Ecto neural progenitor cell (in vitro differentiated cells): ENCODE data around the gene ZDHHC12.
A peak's percentile ranks its signal among the peaks of the same experiment; 100 is the strongest.

Experiments used
- DNase-seq: peaks from one replicate; pipeline ENCODE4 v3.0.0-alpha.2; 2018; ENCODE audit warnings: low spot score

The ZDHHC12 gene

DNA sequence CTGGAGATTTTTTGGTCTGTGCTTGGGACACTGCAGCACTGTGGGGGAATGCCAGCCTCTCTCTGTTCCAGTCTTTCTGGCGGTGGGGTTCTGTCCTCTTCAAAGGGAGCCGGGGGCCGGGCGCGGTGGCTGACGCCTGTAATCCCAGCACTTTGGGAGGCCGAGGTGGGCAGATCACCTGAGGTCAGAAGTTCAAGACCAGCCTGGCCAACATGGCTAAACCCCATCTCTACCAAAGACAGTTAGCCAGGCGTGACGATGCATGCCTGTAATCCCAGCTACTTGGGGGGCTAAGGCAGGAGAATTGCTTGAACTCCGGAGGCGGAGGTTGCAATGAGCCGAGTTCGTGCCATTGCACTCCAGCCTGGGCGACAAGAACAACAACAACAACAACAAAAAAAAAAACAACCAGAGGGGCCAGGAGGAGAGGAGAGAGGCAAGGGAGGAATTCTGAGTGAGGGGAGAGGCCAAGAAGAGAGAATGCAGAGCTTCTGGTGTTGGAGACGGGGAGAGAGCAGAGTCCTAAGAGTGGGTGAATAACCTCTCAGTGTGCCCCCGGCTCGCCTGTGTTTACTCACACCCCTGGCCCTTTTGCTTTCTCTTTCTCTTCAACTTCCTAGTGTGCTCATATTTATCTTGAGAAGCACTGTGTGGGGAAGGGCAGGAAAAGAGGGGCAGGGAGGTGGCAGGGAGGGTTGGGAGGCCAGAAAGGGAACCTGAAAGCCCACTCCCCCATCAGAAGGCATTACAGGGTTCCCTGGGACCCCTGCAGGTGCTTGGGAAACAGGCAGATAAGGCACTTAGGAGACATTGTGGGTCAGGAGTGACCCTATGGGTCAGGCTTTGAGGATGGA lies 38.1 kb downstream of the ZDHHC12 start:
- DNase-seq: no peak

DNA sequence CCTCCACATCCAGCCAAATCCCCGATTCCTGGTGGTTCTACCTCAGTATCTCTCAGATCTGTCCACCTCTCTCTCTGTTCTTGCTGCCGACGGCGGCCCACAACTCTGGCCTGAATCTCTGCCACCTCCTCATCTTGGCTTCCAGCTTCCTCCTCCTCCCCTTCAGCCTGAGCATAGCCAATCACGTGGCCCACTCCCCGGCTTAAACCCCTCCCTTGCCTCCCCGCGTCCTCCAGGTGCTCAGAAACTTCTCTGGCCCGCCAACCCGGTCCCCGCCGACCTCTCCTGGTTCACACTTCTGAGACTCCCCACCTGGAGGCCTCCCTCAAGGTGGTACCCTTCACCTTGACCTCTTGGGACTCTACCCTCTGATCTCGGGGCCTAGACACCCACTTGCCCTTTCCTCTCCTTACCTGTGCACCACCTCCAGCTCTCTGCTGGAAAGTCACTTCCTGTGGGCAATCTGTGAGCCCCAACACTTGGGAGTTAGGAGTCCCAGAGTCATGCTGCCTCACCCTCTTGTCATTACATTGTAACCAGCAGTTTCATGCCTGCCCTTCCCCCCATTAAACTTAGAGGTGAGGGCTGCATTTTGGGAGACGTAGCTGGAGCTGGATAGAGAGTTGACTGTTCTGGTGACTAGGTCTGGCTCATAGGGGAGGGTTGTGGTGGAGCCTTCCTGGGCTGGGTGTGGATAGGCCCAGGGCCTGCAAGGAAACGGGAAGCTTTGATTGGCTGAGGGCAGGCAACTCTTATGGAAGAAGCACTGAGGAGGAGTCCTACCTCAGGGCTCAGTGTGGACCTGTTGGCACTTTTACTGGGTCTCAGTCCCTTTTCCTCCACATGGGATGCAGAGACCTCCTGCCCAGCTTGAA lies 39.4 kb downstream of the ZDHHC12 start:
- DNase-seq: peak; percentile 81

GRCh38 chr9:128684065-128684324 lies 39.9 kb downstream of the ZDHHC12 start:
- no peak for DNase-seq

GRCh38 chr9:128683340-128684064 lies 40.4 kb downstream of the ZDHHC12 start:
- peak; percentile 88 for DNase-seq

- DNase-seq: no peak
Measured at GRCh38 chr9:128677794-128678193, 46.1 kb downstream of the ZDHHC12 start.

DNA sequence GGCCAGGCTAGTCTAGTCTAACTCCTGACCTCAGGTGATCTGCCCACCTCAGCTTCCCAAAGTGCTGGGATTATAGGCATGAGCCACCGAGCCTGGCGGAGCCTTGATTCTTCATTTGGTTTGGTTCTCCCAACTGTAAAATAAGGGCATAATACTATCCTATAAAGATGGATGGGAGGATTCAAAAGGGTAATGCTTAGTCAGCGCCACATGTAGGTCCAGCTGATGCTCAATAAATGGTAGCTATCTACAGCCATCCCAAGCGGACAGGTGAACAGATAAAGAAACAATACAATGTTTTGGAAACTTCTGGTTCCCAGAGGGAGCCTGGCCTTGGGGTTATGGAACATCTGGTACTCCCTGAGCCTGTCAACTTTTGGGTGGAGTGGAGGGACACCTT lies 48.5 kb downstream of the ZDHHC12 start:
- no peak for DNase-seq
